22Rv1 (cell line): ENCODE measurements around the gene CNGA4.
"Not testable (repeated sequence)": the region's sequence is repeated elsewhere in the genome, so short reads cannot be mapped to it uniquely, and the experiment has no call there.

Experiments
- H3K27ac ChIP-seq: fragments of 450-650 bp; 2 replicates; pipeline ENCODE4 v1.5.1; 2017
- CTCF ChIP-seq: fragments of 450-650 bp; IDR thresholded peaks from 2 replicates; pipeline ENCODE4 v1.5.1; 2017; ENCODE audit warnings: mild to moderate bottlenecking
- ZFX ChIP-seq: fragments of 450-650 bp; IDR thresholded peaks from 2 replicates; pipeline ENCODE4 v1.6.1; 2017; ENCODE audit warnings: antibody characterized with exemption, borderline replicate concordance

Gene CNGA4

DNA sequence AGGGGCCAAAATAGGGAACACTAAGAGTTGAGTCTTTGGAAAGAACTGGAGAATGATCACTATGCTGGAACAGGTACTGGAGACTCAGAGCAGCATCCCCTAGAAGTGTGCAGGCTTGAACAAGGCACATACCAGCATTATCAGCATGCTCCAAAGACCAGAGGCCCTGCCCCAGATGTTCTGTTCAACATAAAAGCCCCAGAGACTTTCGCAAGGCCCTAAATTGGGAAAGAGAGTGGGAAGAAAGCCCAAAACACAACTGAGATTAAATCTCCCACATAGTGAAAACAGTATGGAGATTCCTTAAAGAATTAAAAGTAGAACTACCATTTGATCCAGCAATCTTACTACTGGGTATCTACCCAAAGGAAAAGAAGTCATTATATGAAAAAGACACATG, 9.4 kb downstream of the CNGA4 start:
- H3K27ac ChIP-seq = no peak overlapping the region
- TF ChIP-seq CTCF (no peak), ZFX (no peak)

DNA sequence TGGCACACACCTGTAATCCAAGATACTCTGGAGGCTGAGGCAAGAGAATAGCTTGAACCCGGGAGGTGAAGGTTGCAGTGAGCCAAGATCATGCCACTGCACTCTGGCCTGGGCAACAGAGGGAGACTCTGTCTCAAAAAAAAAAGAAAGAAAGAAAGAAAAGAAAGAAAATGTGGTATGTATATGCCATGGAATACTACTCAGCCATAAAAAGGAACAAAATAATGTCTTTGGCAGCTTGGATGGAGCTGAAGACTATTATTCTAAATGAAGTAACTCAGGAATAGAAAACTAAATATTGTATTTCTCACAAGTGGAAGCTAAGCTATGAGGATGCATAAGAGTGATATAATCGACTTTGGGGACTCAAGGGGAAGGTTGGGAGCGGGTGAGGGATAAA, 10.0 kb downstream of the CNGA4 start:
- H3K27ac ChIP-seq = not testable (repeated sequence)

GRCh38 chr11:6249770-6250555, 11.1 kb downstream of the CNGA4 start:
- no peak overlapping the region for H3K27ac ChIP-seq
- TF ChIP-seq ZFX = no peak
- no peak for TF ChIP-seq CTCF

DNA sequence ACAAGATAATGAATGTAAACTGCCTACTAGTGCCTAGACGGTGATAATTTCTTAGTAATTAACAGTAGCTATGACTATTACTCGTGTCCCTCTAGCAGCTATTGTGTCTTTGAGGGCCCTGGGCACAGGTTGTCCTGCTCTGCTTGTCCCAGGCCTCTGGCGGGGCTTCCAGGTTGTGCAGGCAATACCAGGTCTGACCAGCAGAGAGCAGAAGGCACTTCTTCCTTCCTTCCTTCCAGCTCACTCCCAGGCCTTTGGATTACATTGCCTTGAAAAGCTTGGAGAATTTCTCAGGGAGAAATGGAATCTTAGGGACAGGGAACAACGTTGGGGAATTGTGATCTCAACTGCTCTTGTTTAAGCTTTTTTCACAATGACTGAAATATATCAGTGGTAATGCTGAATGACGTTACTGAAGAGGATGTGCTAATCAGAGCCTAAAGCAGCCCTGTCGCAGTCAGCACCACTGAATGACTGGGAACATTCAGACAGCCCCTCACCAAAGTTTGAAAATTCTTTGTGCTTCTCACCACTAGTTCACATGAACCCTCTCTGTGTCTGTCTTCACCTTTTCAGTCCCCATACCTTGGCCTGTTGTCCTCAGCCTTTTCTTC, 12.3 kb downstream of the CNGA4 start:
- no peak overlapping the region for H3K27ac ChIP-seq
- TF ChIP-seq CTCF = peak; percentile 87
- no peak for TF ChIP-seq ZFX

GRCh38 chr11:6251990-6252473, 13.1 kb downstream of the CNGA4 start:
- no peak overlapping the region for H3K27ac ChIP-seq
- TF ChIP-seq CTCF = no peak

GRCh38 chr11:6253197-6253596, 14.3 kb downstream of the CNGA4 start:
- H3K27ac ChIP-seq = no peak overlapping the region

DNA sequence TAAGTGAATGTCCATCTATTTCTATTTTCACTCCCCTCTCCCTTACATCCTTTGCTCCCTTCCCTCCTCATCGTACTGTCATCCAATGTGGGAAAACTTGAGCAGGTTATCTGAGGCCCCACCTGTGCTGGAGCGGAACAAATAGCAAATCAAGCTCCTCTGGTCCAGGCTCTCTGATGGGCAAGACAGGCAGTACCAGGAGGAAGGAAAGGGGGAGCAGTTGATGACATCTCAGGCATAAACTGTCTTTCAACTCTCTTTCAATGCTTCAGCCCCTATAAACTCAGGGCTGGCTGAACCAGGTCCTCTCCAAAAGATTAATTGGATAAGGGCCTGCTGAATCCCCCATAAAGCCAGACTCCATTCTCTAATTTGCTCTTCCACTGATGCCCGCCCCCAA, 19.3 kb downstream of the CNGA4 start:
- H3K27ac ChIP-seq = no peak overlapping the region
- TF ChIP-seq ZFX (no peak), CTCF (no peak)

More at GRCh38 chr11:6253197-6253596, 14.3 kb downstream of the CNGA4 start:
- TF ChIP-seq ZFX (no peak), CTCF (no peak)
